GM12892 (cell line): ENCODE data around the gene SLC18A2.
"Not testable (repeated sequence)": the region's sequence is repeated elsewhere in the genome, so short reads cannot be mapped to it uniquely, and the experiment has no call there.

Source experiments
- DNase-seq: peaks from one replicate; pipeline ENCODE4 v3.0.0; 2011; ENCODE audit not compliant: insufficient read length
- FAIRE-seq: peaks from 2 replicates; lab custom pipeline; 2011; peaks lifted over from hg19 to GRCh38; lab: Jason Lieb, UNC
- POLR2A ChIP-seq: IDR thresholded peaks from 2 replicates; pipeline ENCODE4 v1.6.1; 2011; ENCODE audit warnings: low read depth, low read length, control low read depth
- POLR2AphosphoS5 ChIP-seq: IDR thresholded peaks from 2 replicates; pipeline ENCODE4 v1.6.1; 2011; ENCODE audit warnings: low read depth, low read length, control low read depth
- TAF1 ChIP-seq: IDR thresholded peaks from 2 replicates; pipeline ENCODE4 v1.6.1; 2011; ENCODE audit warnings: low read depth, mild to moderate bottlenecking, control low read depth, low read length, borderline replicate concordance

SLC18A2 gene

DNA sequence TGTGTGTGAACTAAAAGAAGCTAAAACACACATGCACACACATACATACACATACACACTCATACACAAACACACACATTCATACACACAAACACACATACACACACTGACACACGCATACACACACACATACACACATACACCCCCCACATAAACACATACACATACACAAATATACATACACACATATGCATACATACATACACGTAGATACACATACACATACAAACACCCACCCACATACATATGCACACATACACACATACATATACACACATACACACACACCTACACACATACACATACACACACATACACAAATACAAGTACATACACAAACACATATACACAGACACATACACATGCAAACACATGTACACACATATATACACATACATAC lies 28.0 kb downstream of the SLC18A2 start:
- TF ChIP-seq POLR2A, result no peak
- no peak for TF ChIP-seq TAF1
- TF ChIP-seq POLR2AphosphoS5, result no peak

DNA sequence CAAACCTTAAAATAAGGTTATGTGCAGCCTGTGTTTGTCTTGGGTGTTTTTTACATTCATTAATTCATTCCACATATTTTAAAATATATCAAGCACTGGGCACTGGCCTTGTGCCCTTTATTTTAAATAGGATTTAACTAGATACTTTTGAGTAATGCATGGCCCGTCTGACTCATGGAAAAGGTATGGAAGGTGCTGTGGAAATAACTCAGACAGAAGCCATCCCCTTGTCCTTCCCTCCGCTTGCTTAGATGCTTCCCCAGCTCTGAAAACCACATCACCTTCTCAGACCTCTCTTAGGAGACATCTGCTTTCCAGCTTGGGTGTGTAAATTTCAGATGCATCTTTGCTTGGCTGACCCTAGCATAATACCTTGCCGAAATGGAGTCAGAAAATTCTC lies 30.5 kb downstream of the SLC18A2 start:
- TF ChIP-seq POLR2A, result no peak
- TF ChIP-seq POLR2AphosphoS5, result no peak
- TF ChIP-seq TAF1, result no peak
- DNase-seq (no peak), FAIRE-seq (no peak)

More for the DNA sequence above, 28.0 kb downstream of the SLC18A2 start:
- FAIRE-seq, result no peak
- DNase-seq, result no peak

DNA sequence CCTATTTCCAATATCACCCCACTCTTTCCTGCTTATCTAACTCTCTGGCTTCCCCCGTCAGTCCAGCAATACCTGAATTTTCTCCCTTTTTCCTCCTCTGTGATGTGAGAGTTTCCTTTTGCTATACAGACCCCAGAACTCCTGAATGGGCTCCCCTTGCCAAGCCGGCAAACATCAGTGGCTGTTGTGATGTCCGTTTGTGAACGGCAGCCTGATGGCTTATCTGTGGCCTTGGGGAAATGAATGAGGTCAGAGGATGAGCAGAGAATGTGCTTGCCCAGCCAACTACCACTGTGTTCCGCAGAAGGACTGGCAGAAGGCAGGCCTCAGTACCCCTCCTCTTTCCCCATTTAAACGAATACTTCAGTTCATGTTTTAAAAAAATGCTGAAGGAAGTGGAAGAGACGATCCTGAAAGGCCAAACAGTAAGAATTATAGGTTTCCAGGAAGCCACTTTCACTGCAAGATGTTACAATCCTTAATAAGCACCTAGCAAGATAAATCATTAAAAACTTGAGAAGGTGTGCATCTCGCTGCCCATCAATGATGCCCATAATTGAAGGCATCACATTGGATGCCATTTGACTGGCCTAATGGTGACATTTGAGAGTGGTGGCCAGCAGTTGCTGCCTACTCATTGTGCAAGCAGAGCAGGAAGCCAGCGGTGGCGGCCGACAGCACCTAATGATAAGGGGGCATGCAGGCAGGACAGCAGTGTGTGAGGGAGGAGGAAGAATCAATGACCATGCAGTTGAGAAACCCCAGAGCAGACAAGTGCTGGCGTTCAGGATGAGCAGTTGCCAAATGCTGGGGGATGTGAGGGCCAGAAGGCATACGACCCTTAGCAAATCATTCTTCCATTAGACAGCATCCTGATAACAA lies 31.5 kb downstream of the SLC18A2 start:
- DNase-seq, result no peak
- no peak for TF ChIP-seq TAF1
- no peak for TF ChIP-seq POLR2AphosphoS5
- TF ChIP-seq POLR2A, result no peak
- FAIRE-seq, result no peak

GRCh38 chr10:117273980-117274379 lies 33.1 kb downstream of the SLC18A2 start:
- TF ChIP-seq POLR2AphosphoS5 (no peak), POLR2A (no peak), TAF1 (no peak)
- DNase-seq (no peak), FAIRE-seq (no peak)

DNA sequence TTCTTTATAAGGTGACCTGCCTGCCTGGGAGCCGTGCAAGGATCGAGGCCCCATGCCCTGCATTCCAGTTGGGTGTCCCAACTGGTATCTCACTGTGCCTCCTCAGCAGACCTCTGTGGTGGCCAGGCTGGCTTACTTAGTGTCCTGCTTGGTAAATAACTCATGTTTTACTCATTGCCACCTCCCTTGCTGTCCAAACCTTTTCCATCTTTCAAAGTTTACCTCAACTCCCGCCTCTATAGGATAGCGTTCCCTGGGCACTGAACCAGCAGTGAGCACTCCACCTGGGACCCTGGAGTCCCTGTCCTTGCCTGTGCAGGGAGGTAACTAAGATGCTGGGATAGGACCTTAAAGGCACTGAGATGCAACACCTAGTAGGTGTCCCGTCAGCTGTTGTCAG lies 33.6 kb downstream of the SLC18A2 start:
- FAIRE-seq (no peak), DNase-seq (no peak)
- no peak for TF ChIP-seq POLR2A

DNA sequence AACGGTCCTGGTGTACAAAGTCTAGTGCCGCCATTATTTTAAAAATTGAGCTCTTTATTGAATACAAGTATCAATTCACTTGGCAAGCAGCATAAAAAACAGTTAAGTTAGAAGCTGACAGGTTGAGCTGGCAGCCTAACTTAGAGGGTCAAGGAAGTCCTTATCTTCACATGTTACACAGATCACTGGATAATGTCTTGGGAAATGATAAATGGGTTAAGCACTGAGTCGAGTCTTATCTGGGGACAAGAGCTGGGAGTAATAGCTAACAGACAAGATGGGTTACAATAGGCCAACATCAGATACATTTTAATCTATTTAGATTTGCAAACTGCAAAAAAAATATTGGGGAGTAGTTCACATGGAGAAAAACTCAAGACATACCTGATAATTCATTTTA lies 34.2 kb downstream of the SLC18A2 start:
- TF ChIP-seq POLR2A (no peak), TAF1 (no peak), POLR2AphosphoS5 (no peak)
- no peak for FAIRE-seq
- no peak for DNase-seq

DNA sequence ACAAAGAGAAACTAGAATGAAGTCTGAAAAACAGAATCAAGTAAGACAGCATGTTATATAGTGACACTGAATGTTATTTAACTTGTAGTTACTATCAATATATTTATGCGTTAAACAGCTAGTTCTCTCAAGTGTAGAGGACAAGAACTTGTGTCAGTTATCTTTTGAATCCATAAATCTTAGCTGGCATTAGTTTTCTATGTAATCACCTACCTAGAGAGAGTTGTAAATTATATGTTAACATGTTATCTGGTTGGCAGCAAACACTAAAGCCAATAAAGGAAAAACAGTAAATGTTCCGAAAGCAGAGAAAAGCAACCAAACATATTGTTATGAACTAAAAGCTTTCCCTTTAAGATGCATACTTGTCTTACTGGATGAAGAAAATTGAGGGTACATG lies 36.8 kb downstream of the SLC18A2 start:
- DNase-seq (no peak), FAIRE-seq (no peak)
- TF ChIP-seq POLR2AphosphoS5, result no peak
- no peak for TF ChIP-seq TAF1
- no peak for TF ChIP-seq POLR2A

DNA sequence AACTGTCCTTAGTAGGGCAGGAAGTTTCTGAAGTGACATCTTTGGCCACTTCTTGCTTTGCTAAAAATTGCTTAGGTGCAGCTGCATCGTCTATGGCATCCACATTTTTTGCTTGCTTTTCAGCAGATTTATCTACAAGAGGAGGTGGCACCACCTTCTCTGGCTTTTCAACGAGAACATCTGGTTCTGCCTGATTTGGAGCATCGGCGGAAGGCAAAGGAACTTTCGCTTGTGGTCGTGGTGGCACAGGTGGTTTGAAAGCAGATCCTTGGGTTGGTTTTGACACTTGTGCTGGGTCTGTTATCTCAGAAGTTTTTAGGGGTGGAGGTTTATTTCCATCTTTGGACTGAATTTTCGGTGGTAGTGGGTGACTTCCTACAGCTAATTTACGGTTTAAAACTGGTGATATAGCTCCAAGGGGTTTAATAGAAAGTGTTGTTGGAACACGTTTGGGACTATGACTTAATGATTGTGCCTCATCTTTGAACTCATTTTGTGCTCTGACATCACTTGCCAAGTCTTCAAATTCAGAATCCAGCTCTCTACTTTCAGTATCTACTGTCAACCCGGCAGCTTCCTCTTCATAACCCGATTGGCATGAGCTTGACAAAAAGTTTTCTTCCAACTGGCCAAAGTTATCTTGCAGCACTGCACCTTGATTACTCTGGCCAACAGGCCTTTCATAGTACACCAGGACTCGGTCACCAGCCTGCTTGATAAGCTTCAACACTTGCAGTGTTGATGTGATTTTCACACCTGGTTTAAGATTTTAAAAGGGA lies 44.0 kb downstream of the SLC18A2 start:
- DNase-seq (no peak), FAIRE-seq (no peak)
- no peak for TF ChIP-seq POLR2AphosphoS5
- TF ChIP-seq TAF1, result no peak

DNA sequence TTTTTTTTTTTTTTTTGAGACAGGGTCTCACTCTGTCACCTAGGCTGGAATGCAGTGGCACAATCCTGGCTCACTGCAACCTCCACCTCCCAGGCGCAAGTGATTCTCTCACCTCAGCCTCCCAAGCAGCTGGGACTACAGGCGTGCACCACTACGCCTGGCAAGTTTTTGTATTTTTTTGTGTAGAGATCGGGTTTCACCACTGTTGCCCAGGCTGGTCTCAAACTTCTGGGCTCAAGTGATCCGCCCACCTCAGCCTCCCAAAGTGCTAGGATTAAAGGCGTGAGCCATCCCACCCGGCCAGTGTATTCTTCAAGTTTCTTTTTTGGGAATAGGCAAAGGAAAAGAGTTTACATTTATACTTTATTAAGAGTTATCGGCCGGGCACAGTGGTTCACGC lies 50.0 kb downstream of the SLC18A2 start:
- not testable (repeated sequence) for FAIRE-seq, DNase-seq

DNA sequence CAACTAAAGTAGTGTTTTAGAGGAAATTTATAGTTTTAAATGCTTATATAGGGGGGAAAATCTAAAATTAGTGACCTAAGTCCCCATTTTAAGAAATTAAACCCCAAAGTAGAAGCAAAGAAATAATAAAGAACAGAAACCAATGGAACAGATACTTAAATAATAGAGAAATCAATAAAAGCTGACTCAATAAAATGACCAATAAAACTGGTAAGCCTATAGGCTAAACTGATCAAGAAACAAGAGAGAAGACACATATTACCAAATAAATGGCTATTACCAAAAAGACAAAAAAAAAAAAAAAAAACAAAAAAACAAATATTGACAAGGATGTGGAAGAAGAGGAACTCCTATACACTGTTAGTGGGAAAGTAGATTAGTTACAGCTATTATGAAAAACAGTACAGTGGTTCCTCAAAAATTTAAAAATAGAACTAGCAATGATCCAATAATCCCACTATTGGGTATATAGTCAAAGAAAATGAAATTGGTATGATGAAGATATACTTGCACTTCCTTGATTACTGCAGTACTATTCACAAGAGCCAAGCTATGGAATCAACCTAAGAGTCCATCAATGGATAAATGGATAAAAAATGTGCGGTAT lies 53.2 kb downstream of the SLC18A2 start:
- TF ChIP-seq POLR2AphosphoS5, result no peak
- TF ChIP-seq POLR2A, result no peak
- no peak for TF ChIP-seq TAF1
- no peak for DNase-seq
- FAIRE-seq, result no peak

GRCh38 chr10:117294735-117295134 lies 53.8 kb downstream of the SLC18A2 start:
- no peak for DNase-seq
- FAIRE-seq, result no peak
- TF ChIP-seq POLR2A (no peak), POLR2AphosphoS5 (no peak), TAF1 (no peak)

DNA sequence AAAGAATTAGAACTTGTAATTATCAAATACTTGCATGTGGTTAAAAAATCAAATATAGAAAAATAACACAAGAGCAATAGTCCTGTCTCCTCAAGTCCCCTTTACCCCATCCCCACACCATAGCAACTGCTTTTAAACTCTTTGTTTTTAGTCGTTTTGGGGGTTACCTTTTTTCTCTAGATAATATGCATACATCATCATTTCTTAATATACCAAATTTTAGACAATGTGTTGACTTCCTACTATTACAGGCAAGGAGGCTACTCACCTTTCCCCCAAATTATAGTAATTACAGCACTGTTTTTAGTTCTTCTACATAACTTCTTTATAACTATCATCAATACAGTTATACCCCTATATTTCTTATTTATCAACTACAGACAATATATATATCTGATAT lies 57.3 kb downstream of the SLC18A2 start:
- no peak for DNase-seq
- FAIRE-seq, result no peak
- no peak for TF ChIP-seq POLR2AphosphoS5
- no peak for TF ChIP-seq POLR2A
- no peak for TF ChIP-seq TAF1

DNA sequence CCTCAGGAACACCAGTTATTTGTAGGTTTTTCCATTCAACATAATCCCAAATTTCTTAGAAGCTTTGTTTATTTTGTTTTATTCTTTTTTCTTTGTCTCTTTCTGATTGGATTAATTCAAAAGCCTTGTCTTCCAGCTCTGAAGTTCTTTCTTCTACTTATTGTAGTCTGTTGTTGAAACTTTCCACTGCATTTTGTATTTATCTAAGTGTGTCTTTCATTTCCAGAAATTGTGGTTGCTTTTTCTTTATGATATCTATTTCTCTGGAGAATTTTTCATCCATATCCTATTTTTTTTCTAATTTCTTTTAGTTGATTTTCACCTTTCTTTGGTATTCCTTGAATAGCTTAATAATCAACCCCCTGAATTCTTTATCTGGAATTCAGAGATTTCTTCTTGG lies 58.5 kb downstream of the SLC18A2 start:
- TF ChIP-seq POLR2AphosphoS5 (no peak), TAF1 (no peak), POLR2A (no peak)
- FAIRE-seq (no peak), DNase-seq (no peak)
